Esophagus squamous epithelium (tissue), 5 donors: ENCODE data around the gene SEMA6B. TPM values are rescaled to one million over a fixed set of nuclear protein-coding genes. Genes with fewer than 3 reads are reported as not detected.

Experiments used
- DNase-seq: peaks from one replicate; lab custom pipeline; 2025; lab: John Stamatoyannopoulos, UW
- H3K27ac ChIP-seq, 4 donors: fragments of 200-600 bp; sonication (generic); one replicate each; pipeline ENCODE4 v1.5.1; 2016 to 2019; ENCODE audit warnings: mild to moderate bottlenecking in 1 of 4
- H3K27me3 ChIP-seq, 4 donors: fragments of 200-600 bp; sonication (generic); 1 replicate in 3 of 4; 2 replicates in 1 of 4; pipeline versions ENCODE4 v1.5.1 to v1.6.0; 2017 to 2021; ENCODE audit warnings: antibody characterized with exemption in 1 of 4
- H3K36me3 ChIP-seq, 3 donors: fragments of 200-600 bp; sonication (generic); one replicate each; pipeline ENCODE4 v1.5.1; 2016 to 2019
- H3K4me1 ChIP-seq, 3 donors: fragments of 200-600 bp; sonication (generic); one replicate each; pipeline ENCODE4 v1.5.1; 2017 to 2019
- H3K4me3 ChIP-seq, 4 donors: fragments of 200-600 bp; sonication (generic); 1 replicate in 3 of 4; 2 replicates in 1 of 4; pipeline ENCODE4 v1.5.1; 2016 to 2019; ENCODE audit warnings: mild to moderate bottlenecking in 2 of 4, moderate library complexity in 1 of 4
- H3K9me3 ChIP-seq, 3 donors: fragments of 200-600 bp; sonication (generic); one replicate each; pipeline ENCODE4 v1.5.1; 2016 to 2019
- POLR2A ChIP-seq, 4 donors: fragments of 450-650 bp; IDR thresholded peaks; one replicate each; pipeline ENCODE4 v1.6.1; 2017; ENCODE audit warnings: antibody characterized with exemption in 4 of 4, mild to moderate bottlenecking in 4 of 4, moderate library complexity in 3 of 4
- WGBS, 2 donors: methylation state at CpG; one replicate each; pipeline ENCODE4 v1.1.5; 2018; 5-methylcytosine and 5-hydroxymethylcytosine counted together
- intact Hi-C: fragments of 100-400 bp; cut with DNase I; formaldehyde crosslinking; loops from one replicate; pipeline ENCODE4 v1.15.0; 2022
- total RNA-seq, 4 donors: library from RNA; depleted of rRNA; stranded (reverse); fragments of >200 nt; gene quantifications; one replicate each; pipeline ENCODE4 v1.1.0, GENCODE V29; 2016
- TF ChIP-seq, protein P1 (sequence below), 6 experiments: fragments of 450-650 bp in 4 of 6; fragments of 200-600 bp in 2 of 6; sonication (generic) in 2 of 6; IDR thresholded peaks; one replicate each; pipeline ENCODE4 v1.5.1; 2016 to 2019; ENCODE audit warnings: antibody characterized with exemption in 6 of 6, mild to moderate bottlenecking in 4 of 6, moderate library complexity in 4 of 6
- donor health status: DM: yes; HTN: yes; CAD: no.

SEMA6B gene
- total RNA-seq, 4 donors from 2014 or later = 0.61 to 4.3 (median 1.8) TPM

DNA sequence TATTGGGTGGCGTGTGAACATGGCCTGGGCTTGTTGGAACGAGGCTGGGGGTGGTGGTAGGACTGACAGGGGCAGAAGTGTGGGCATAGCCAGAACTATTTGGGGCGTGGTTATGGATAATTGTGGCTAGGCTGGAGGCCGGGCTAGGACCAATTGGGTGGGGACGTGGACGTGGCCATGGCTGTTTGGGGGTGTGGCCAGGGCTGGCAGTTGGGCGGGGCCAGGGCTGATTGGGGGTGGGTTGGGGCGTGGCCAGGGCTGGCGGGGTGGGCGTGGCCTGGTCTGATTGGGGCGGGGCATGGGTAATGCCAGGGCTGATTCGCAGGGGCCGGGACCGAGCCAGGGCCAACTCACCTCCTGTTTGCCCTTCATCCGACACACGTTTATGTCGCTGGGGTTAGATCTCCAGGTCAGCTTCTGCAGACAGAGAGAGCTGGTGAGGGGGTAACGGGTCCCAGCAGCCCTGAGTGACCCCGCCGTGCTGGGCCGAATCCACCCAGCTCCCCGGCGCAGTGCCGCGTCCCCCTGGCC lies 2.8 kb downstream of the SEMA6B start:
- TF ChIP-seq, protein P1, sequence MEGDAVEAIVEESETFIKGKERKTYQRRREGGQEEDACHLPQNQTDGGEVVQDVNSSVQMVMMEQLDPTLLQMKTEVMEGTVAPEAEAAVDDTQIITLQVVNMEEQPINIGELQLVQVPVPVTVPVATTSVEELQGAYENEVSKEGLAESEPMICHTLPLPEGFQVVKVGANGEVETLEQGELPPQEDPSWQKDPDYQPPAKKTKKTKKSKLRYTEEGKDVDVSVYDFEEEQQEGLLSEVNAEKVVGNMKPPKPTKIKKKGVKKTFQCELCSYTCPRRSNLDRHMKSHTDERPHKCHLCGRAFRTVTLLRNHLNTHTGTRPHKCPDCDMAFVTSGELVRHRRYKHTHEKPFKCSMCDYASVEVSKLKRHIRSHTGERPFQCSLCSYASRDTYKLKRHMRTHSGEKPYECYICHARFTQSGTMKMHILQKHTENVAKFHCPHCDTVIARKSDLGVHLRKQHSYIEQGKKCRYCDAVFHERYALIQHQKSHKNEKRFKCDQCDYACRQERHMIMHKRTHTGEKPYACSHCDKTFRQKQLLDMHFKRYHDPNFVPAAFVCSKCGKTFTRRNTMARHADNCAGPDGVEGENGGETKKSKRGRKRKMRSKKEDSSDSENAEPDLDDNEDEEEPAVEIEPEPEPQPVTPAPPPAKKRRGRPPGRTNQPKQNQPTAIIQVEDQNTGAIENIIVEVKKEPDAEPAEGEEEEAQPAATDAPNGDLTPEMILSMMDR (IDR thresholded peaks at IDR 0.05) = no peak
- TF ChIP-seq POLR2A (IDR thresholded peaks at IDR 0.05) = no peak
- 55 to 68% methylated on average over 13 to 20 of the region's 25 CpGs for WGBS, 2 donors
- DNase-seq = no peak
- Histone ChIP-seq H3K4me1 (peaks cover 0 to 23% (median 8%) of the 10 kb centered on the region in 3 donors), H3K9me3 (no peaks in the 10 kb centered on the region), H3K27me3 (peaks cover 0 to 13% (median 0%) of the 10 kb centered on the region in 4 donors), H3K36me3 (no peaks in the 10 kb centered on the region), H3K4me3 (no peak overlapping the region), H3K27ac (no peak overlapping the region)
- intact Hi-C loops = no loop called here

DNA sequence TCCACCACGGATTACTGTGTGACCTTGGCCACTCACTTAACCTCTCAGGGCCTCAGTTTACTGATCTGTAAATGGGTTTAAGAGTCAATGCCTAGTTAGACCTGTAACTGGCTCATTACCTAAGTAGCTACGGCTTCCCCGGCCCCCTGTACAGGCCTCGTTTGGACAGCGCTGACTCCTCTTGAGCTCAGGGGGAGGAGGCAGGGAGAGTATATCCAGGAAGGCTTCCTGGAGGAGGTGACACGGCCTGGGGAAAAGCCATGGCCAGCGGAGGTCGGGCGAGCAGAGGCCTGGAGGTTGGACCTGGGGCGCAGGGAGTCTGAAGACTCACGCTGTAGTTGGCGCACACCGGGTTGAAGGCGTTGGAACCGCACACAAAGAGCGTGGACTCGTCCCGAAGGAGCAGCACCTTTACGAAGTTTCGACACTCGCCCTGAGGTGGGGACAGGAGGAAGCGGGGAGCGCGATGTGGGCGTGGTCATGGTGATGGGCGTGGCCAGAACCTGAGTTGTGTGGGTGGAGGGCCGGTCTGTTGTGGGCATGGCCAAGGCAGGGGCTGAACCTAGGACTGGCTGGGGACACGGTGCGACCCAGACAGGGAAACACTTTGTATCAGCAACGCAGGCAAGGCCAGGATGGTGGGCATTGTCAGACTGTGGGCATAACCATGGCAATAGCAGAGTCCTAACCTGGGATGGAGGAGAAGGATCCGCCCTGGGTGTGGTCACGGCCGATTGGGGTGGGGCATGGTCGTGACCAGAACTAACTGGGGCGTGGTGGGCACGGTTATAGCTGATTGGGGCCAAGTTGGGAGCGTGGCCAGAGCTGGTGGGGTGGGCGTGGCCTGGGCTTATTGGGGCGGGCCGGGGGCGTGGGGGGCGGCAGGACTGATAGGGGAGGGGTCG lies 3.6 kb downstream of the SEMA6B start:
- H3K36me3 ChIP-seq = no peaks in the 10 kb centered on the region
- intact Hi-C loops = no loop called here
- peaks cover 0 to 19% (median 0%) of the 10 kb centered on the region in 4 donors for H3K27me3 ChIP-seq
- H3K4me3 ChIP-seq = no peak overlapping the region
- DNase-seq = no peak
- TF ChIP-seq POLR2A (IDR thresholded peaks at IDR 0.05) = no peak
- TF ChIP-seq, protein P1 (IDR thresholded peaks at IDR 0.05) = no peak
- H3K9me3 ChIP-seq = no peaks in the 10 kb centered on the region
- H3K27ac ChIP-seq = no peak overlapping the region
- WGBS, 2 donors = 62 to 75% methylated on average over 27 to 31 of the region's 43 CpGs
- peaks cover 0 to 23% (median 8%) of the 10 kb centered on the region in 3 donors for H3K4me1 ChIP-seq

DNA sequence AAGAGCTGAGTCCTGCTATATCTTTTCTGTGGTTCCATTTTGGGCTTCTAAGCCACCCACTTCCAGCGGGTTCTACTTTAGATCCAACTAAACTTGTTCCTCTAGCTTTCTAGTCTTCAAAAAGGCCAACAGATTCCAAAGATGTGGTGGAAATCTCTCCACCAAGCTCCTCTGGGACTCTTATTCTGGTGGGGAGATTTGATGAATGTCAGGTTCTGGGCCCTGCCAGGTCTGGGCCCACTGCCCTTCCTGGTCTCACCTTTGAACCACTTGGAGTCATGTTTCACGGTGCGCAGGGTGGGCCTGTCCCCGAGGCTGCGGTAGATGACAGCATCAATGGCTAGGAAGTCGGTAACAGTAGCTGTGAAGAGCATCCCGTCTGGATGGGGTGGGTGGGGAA lies 4.8 kb downstream of the SEMA6B start:
- intact Hi-C loops = no loop called here

DNA sequence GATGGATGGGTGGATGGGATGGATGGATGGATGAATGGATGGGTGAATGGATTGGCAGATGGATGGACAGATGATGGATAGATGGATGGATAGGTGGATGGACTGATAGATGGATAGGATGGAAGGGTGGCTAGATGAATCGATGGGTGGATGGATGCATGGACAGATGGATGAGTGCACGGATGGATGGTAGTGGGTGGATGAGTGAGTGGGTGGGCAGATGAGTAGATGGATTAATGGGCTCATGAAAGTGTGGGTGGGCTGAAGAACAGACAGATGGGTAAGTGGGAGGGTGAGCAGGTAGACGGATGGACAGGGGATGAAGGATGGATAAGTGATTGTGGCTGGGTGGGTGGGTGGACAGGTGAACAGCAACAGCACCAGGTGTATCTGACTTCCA lies 5.7 kb downstream of the SEMA6B start:
- DNase-seq = no peak
- Histone ChIP-seq H3K36me3 (no peaks in the 10 kb centered on the region), H3K4me3 (no peak overlapping the region), H3K9me3 (no peaks in the 10 kb centered on the region), H3K4me1 (peaks cover 0 to 23% (median 8%) of the 10 kb centered on the region in 3 donors), H3K27me3 (peaks cover 0 to 28% (median 0%) of the 10 kb centered on the region in 4 donors), H3K27ac (no peak overlapping the region)
- WGBS, 2 donors = 54 to 77% methylated on average over 3 of the region's 3 CpGs
- no peak for TF ChIP-seq POLR2A (IDR thresholded peaks at IDR 0.05)
- TF ChIP-seq, protein P1 (IDR thresholded peaks at IDR 0.05) = no peak
- intact Hi-C loops = no loop called here

More for the DNA sequence above, 4.8 kb downstream of the SEMA6B start:
- Histone ChIP-seq H3K9me3 (no peaks in the 10 kb centered on the region), H3K27me3 (peaks cover 0 to 28% (median 0%) of the 10 kb centered on the region in 4 donors), H3K4me3 (no peak overlapping the region), H3K27ac (no peak overlapping the region), H3K4me1 (peaks cover 0 to 23% (median 8%) of the 10 kb centered on the region in 3 donors), H3K36me3 (no peaks in the 10 kb centered on the region)
- TF ChIP-seq, protein P1 (IDR thresholded peaks at IDR 0.05) = no peak
- TF ChIP-seq POLR2A (IDR thresholded peaks at IDR 0.05) = no peak
- DNase-seq = no peak
- 63 to 80% methylated on average over 3 to 7 of the region's 7 CpGs for WGBS, 2 donors
